SU-DHL-6 (cell line): ENCODE data around the gene BCKDHB.

ENCODE experiments used
- EZH2phosphoT487 ChIP-seq: fragments of 200-600 bp; sonication (generic), shearing (Covaris generic); conservative IDR thresholded peaks from 2 replicates; pipeline ENCODE4 v1.6.1; 2018; ENCODE audit warnings: mild to moderate bottlenecking, antibody characterized with exemption, low read length, moderate library complexity, mixed read lengths
- TF ChIP-seq, protein P1 (sequence below): fragments of 200-600 bp; sonication (generic); IDR thresholded peaks from one replicate; pipeline ENCODE4 v1.5.1; 2017; ENCODE audit warnings: antibody characterized with exemption, mild to moderate bottlenecking, low read length, moderate library complexity; ENCODE audit not compliant: insufficient read depth, poor library complexity, severe bottlenecking

DNA sequence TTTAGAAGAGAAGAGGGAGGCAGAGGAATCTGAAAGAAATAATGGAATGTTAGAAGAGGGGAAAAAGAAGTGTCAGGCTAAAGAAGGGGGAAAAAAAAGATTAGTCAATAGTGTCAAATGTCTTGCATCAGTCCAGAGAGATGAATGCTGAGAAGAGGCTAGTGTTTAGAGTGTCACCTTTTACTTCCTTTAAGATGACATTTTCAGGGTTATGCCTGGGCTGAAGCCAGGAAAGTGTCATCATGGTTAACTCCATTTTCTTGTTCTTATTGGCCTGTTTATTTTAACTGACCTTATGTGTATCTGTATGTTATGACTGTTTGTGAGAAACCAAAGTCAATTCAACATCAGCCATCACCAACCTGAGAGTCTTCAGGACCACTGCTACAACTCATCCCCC, 15.0 kb upstream of the BCKDHB start:
- TF ChIP-seq, protein P1, sequence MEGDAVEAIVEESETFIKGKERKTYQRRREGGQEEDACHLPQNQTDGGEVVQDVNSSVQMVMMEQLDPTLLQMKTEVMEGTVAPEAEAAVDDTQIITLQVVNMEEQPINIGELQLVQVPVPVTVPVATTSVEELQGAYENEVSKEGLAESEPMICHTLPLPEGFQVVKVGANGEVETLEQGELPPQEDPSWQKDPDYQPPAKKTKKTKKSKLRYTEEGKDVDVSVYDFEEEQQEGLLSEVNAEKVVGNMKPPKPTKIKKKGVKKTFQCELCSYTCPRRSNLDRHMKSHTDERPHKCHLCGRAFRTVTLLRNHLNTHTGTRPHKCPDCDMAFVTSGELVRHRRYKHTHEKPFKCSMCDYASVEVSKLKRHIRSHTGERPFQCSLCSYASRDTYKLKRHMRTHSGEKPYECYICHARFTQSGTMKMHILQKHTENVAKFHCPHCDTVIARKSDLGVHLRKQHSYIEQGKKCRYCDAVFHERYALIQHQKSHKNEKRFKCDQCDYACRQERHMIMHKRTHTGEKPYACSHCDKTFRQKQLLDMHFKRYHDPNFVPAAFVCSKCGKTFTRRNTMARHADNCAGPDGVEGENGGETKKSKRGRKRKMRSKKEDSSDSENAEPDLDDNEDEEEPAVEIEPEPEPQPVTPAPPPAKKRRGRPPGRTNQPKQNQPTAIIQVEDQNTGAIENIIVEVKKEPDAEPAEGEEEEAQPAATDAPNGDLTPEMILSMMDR, result no peak
- no peak for TF ChIP-seq EZH2phosphoT487
